ENCODE data around the gene KLF6.

The KLF6 gene

GRCh38 chr10:3787016-3787400 lies 2.0 kb upstream of the KLF6 start:
- ChIA-PET POLR2A (no interaction called here), CTCF (no interaction called here)
- H3K4me1 ChIP-seq (ENCODE audit: control insufficient read depth, insufficient read depth, low read length) = peaks cover 4% of the 10 kb centered on the region; the same call in 1 of the 2 replicates
- no peak overlapping the region for H3K4me3 ChIP-seq (ENCODE audit: low read depth, low read length)
- H3K27ac ChIP-seq (ENCODE audit: extremely low read depth, low read depth, low read length) = no peak overlapping the region
- TF ChIP-seq ZNF555 (tag by site-specific recombination; conservative IDR thresholded peaks at IDR 0.05) (no peak), ZNF366 (tag by site-specific recombination; conservative IDR thresholded peaks at IDR 0.05) (no peak), ZXDB (tag by site-specific recombination; IDR thresholded peaks at IDR 0.05) (no peak), ZBTB6 (tag by site-specific recombination; IDR thresholded peaks at IDR 0.05) (no peak), ZNF768 (tag by site-specific recombination; IDR thresholded peaks at IDR 0.05) (no peak), ZBTB1 (tag by site-specific recombination; IDR thresholded peaks at IDR 0.05) (no peak), ZNF623 (tag by site-specific recombination; IDR thresholded peaks at IDR 0.05) (no peak), ZNF148 (tag by site-specific recombination; IDR thresholded peaks at IDR 0.05; ENCODE audit: borderline replicate concordance) (no peak), ZNF76 (tag by site-specific recombination; IDR thresholded peaks at IDR 0.05; ENCODE audit: borderline replicate concordance, low read depth) (no peak), ZBTB7A (tag by site-specific recombination; IDR thresholded peaks at IDR 0.05; ENCODE audit: low read depth) (no peak), PRDM4 (tag by site-specific recombination; IDR thresholded peaks at IDR 0.05) (no peak), ZNF558 (tag by site-specific recombination; IDR thresholded peaks at IDR 0.05) (no peak), ZNF585B (tag by site-specific recombination; IDR thresholded peaks at IDR 0.05) (no peak), WT1 (tag by site-specific recombination; IDR thresholded peaks at IDR 0.05) (no peak), ZNF24 (tag by site-specific recombination; IDR thresholded peaks at IDR 0.05) (no peak), ZBTB20 (tag by site-specific recombination; IDR thresholded peaks at IDR 0.05) (no peak), ZNF549 (tag by site-specific recombination; IDR thresholded peaks at IDR 0.05) (no peak)
- no peaks in the 10 kb centered on the region for H3K9me3 ChIP-seq (ENCODE audit: control insufficient read depth, insufficient read depth, low read depth, low read length)
- peaks cover 2 to 5% of the 10 kb centered on the region in 2 experiments; a peak in 2 of 3 replicates for H3K36me3 ChIP-seq (ENCODE audit: control insufficient read depth in 2 of 2, insufficient read depth in 1 of 2, low read length in 2 of 2)

- Histone ChIP-seq H3K27ac (ENCODE audit: extremely low read depth, low read depth, low read length) (0 out of 2 replicates have a peak overlapping the region, but pooled peaks have one; percentile 97), H3K4me3 (ENCODE audit: low read depth, low read length) (no peak overlapping the region), H3K36me3 (ENCODE audit: control insufficient read depth in 2 of 2, insufficient read depth in 1 of 2, low read length in 2 of 2) (peaks cover 7 to 10% of the 10 kb centered on the region in 2 experiments; a peak in 2 of 3 replicates), H3K4me1 (ENCODE audit: control insufficient read depth, insufficient read depth, low read length) (peaks cover 6% of the 10 kb centered on the region; the same call in 1 of the 2 replicates), H3K9me3 (ENCODE audit: control insufficient read depth, insufficient read depth, low read depth, low read length) (no peaks in the 10 kb centered on the region)
- ChIA-PET CTCF (no interaction called here), POLR2A (interaction anchor here (1.8 to 4.0 kb wide), 9 partner anchors 11 to 142 kb away, joined by 6 to 57 read pairs (median 30); no protein-coding TSS in a partner anchor)
- TF ChIP-seq ZNF202 (tag by site-specific recombination; IDR thresholded peaks at IDR 0.05; ENCODE audit: borderline replicate concordance) (peak; percentile 93; the same call in 1 of the 2 replicates), ZNF335 (tag by site-specific recombination; conservative IDR thresholded peaks at IDR 0.05) (0 out of 2 replicates have a peak, but pooled peaks have one; percentile 1), ZFHX2 (tag by site-specific recombination; conservative IDR thresholded peaks at IDR 0.05) (0 out of 2 replicates have a peak, but pooled peaks have one; percentile 14), HIC1 (tag by site-specific recombination; IDR thresholded peaks at IDR 0.05) (peak; percentile 28; the same call in 1 of the 2 replicates), ZNF701 (tag by site-specific recombination; IDR thresholded peaks at IDR 0.05) (no peak), ZNF221 (tag by site-specific recombination; IDR thresholded peaks at IDR 0.05; ENCODE audit: borderline replicate concordance) (no peak), PBX3 (CRISPR knock-in tag; IDR thresholded peaks at IDR 0.05) (no peak), ZNF600 (tag by site-specific recombination; IDR thresholded peaks at IDR 0.05) (0 out of 2 replicates have a peak, but pooled peaks have one; percentile 25), ZNF776 (tag by site-specific recombination; IDR thresholded peaks at IDR 0.05; ENCODE audit: borderline replicate concordance) (no peak)
Observed at GRCh38 chr10:3786295-3787015, 1.4 kb upstream of the KLF6 start.
